ENCODE measurements around the gene IDH3A. TPM values are rescaled to one million over a fixed set of nuclear protein-coding genes. Genes with fewer than 3 reads are reported as not detected.

Gene IDH3A
- total and polyA plus RNA-seq, 12 donors, result 110 to 509 (median 450) TPM

DNA sequence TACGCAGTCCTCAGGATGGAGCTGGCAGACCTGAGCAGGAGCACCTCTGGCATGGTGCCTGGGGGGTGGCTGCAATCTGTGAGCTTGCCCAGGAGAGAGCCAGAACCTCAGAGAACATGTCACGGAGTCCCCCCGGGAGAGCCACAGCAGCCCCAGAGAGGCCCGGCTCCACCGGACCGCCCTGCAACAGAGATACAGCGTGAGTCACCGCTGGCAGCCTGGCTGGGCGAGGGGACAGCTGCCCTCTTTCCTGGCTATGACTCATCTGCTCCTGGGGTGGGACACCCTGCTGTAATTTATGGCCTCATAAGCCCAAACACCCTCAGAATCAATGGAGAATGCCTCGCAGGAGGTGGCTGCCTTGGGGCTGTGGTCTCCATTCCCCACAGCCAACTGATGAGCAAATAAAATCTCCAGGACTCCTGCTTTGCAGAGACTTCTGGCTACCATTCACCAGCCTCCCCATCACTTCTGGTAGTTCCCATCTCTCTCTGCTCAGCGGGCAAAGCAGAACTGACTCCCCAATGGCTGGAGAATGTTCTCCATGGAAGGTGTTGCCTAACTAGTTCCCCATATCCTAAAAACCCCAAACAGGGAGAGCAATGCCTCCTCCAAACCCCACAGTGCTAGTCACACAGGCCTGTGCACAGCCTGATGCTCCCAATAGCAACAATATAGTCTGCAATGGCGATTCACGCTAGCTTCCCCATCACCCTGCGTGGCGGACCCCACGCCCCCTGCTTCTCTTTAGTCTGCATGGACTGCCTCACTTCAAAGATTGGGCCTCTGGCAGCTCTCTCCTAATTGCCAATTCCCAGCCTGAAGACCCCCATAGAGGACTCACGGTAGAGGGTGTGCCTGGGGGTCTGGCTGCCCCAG lies 63.6 kb downstream of the IDH3A start:
- 57 to 59% methylated on average over 17 of the region's 17 CpGs for WGBS, 2 donors
- peak overlapping the region in 6 of 10 donors; percentile 10 to 57 (median 35) for H3K27ac ChIP-seq
- peaks cover 0 to 9% (median 0%) of the 10 kb centered on the region in 7 donors for H3K27me3 ChIP-seq
- H3K4me1 ChIP-seq, result peaks cover 2 to 59% (median 35%) of the 10 kb centered on the region in 9 donors
- intact Hi-C loops (cut with DNase I), result no loop called here
- no peak overlapping the region for H3K4me3 ChIP-seq
- TF ChIP-seq, protein P1, sequence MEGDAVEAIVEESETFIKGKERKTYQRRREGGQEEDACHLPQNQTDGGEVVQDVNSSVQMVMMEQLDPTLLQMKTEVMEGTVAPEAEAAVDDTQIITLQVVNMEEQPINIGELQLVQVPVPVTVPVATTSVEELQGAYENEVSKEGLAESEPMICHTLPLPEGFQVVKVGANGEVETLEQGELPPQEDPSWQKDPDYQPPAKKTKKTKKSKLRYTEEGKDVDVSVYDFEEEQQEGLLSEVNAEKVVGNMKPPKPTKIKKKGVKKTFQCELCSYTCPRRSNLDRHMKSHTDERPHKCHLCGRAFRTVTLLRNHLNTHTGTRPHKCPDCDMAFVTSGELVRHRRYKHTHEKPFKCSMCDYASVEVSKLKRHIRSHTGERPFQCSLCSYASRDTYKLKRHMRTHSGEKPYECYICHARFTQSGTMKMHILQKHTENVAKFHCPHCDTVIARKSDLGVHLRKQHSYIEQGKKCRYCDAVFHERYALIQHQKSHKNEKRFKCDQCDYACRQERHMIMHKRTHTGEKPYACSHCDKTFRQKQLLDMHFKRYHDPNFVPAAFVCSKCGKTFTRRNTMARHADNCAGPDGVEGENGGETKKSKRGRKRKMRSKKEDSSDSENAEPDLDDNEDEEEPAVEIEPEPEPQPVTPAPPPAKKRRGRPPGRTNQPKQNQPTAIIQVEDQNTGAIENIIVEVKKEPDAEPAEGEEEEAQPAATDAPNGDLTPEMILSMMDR (IDR thresholded peaks at IDR 0.05), result no peak
- peak in 6 of 8 donors; percentile 71 to 85 (median 75) for ATAC-seq
- H3K36me3 ChIP-seq, result no peaks in the 10 kb centered on the region
- DNase-seq, result peak; percentile 58 to 66
- no peaks in the 10 kb centered on the region for H3K9me3 ChIP-seq

- no peak for ATAC-seq
- H3K9me3 ChIP-seq, result no peaks in the 10 kb centered on the region
Observed at GRCh38 chr15:78213425-78213750, 64.2 kb downstream of the IDH3A start.

DNA sequence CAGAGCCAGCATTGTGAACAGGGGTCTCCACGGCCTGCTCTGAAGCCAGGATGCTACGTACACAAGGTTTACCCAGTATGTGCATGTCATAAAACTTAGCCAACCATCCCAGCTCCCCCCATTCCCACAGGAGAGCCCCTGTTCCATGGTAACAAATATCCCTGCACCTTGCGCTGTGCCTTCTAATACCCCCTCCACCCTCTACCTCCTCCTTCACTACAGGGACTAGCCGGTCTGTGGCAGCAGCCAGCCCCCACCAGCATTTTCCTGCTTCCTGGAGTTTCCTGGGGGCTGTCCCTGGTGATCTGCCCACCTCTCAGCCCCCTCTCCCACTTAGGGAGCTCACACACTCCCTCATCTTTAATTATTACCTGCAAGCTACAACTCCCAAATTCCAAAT lies 64.8 kb downstream of the IDH3A start:
- intact Hi-C loops (cut with DNase I), result no loop called here
- Histone ChIP-seq H3K9me3 (no peaks in the 10 kb centered on the region), H3K36me3 (no peaks in the 10 kb centered on the region), H3K27me3 (peaks cover 0 to 9% (median 0%) of the 10 kb centered on the region in 7 donors), H3K27ac (no peak overlapping the region), H3K4me1 (peaks cover 2 to 59% (median 35%) of the 10 kb centered on the region in 9 donors), H3K4me3 (no peak overlapping the region)
- WGBS, 2 donors, result 84 to 88% methylated on average over 4 of the region's 4 CpGs
- DNase-seq (no peak), ATAC-seq (no peak)
- TF ChIP-seq, protein P1 (IDR thresholded peaks at IDR 0.05), result no peak

More at GRCh38 chr15:78213425-78213750, 64.2 kb downstream of the IDH3A start:
- intact Hi-C loops (cut with DNase I), result no loop called here
- Histone ChIP-seq H3K36me3 (no peaks in the 10 kb centered on the region), H3K27me3 (peaks cover 0 to 9% (median 0%) of the 10 kb centered on the region in 7 donors), H3K4me1 (peaks cover 2 to 59% (median 35%) of the 10 kb centered on the region in 9 donors), H3K4me3 (no peak overlapping the region), H3K27ac (no peak overlapping the region)
- no peak for DNase-seq
- 86 to 88% methylated on average over 6 of the region's 6 CpGs for WGBS, 2 donors
- TF ChIP-seq, protein P1 (IDR thresholded peaks at IDR 0.05), result no peak

DNA sequence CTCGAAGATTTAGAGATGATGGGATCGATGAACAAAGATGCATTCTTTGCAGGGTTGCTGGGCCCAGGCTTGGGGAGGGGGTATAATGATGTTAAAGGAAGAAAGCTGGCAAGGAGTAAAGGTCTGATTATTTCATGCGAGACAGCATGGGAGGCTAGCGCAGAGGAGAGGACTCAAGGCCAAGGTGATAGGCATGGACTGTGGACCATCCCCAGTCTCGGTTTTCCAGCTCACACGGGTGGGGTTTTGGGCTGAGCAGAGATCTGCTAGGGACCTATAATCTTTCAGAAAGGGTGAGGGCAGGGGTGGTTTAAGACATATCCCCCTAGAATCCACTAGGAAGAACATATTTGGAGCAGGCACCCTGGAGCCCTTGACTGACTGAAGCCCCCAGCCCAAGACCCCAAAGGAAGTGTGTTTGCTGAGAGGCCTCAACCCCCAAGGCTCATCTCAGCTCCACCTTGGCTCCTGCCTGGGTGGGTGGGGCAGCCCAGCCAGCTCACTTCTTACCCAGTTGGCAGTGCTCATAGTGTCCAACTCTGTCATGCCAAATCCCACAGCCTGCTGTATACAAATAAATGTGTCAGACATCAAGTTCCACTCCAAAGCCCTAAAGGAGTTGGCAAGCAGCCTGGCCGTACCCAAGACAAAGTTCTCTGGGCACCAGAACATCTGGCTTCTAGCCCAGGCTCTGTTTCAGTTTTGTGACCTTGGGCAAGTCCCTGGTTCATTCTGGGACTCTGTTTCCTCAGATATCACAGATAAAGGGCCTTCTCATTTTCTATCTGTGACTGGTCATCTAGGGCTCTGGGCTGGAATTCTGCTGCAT lies 67.3 kb downstream of the IDH3A start:
- H3K36me3 ChIP-seq, result no peaks in the 10 kb centered on the region
- peaks cover 0 to 9% (median 0%) of the 10 kb centered on the region in 7 donors for H3K27me3 ChIP-seq
- no peak overlapping the region for H3K4me3 ChIP-seq
- no peaks in the 10 kb centered on the region for H3K9me3 ChIP-seq
- peak overlapping the region; percentile 31 to 78 (median 76) for H3K27ac ChIP-seq
- intact Hi-C loops (cut with DNase I), result no loop called here
- WGBS, 2 donors, result 62 to 68% methylated on average over 7 of the region's 7 CpGs
- H3K4me1 ChIP-seq, result peaks cover 2 to 46% (median 25%) of the 10 kb centered on the region in 9 donors
- TF ChIP-seq, protein P1 (IDR thresholded peaks at IDR 0.05), result no peak
- ATAC-seq, result peak; percentile 88 to 95 (median 89)
- DNase-seq, result peak; percentile 70 to 87
